ENCODE measurements around the gene HMSD. TPM values are rescaled to one million over a fixed set of nuclear protein-coding genes. Genes with fewer than 3 reads are reported as not detected.
A peak's percentile ranks its signal among the peaks of the same experiment; 100 is the strongest.

HMSD gene
- total RNA-seq, 1 experiment from 2014 or later: not detected

DNA sequence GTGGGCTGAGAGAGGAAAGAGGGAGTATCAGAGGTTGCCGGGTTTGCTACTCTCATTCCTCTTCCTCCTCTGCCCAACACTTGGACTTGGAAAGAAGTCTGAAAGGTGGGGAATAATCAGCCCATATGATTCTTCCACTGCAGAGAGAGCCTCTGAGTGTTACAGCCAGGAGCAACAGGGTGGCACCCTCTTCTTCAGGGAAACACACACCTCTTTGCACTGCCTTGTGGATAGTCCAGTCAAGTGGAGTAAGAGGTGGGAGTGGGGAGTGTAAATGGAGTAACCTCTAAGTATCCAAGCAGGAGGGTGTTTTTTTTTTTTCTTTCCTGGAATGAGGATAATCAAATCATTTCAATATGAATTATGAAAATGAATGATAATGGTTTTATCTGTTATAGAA lies 11.8 kb downstream of the HMSD start:
- no peak for TF ChIP-seq CTCF (IDR thresholded peaks at IDR 0.05; ENCODE audit: unreplicated experiment)
- H3K4me1 Mint-ChIP-seq (ENCODE audit: insufficient read depth, unreplicated experiment): peaks cover 12% of the 10 kb centered on the region
- intact Hi-C loops (cut with micrococcal nuclease): no loop called here
- no peak overlapping the region for H3K27ac Mint-ChIP-seq (ENCODE audit: low read depth, unreplicated experiment)
- no peaks in the 10 kb centered on the region for H3K27me3 Mint-ChIP-seq (ENCODE audit: insufficient read depth, unreplicated experiment)
- no peaks in the 10 kb centered on the region for H3K9me3 Mint-ChIP-seq (ENCODE audit: unreplicated experiment)
- POLR2A ChIA-PET: interaction anchor here (0.7 to 3.0 kb wide), 3 partner anchors 10 to 25 kb away, joined by 3 to 12 read pairs (median 4); no protein-coding TSS in a partner anchor
- no peak for DNase-seq (ENCODE audit: unreplicated experiment)
- no peaks in the 10 kb centered on the region for H3K36me3 Mint-ChIP-seq (ENCODE audit: insufficient read depth, unreplicated experiment)
- no TSS peak for BruUV-seq (replicated peaks)
- CTCF ChIA-PET: interaction anchor here (1.0 to 4.7 kb wide), 5 partner anchors 15 to 112 kb away, joined by 3 to 77 read pairs (median 10); no protein-coding TSS in a partner anchor
- H3K4me3 Mint-ChIP-seq (ENCODE audit: unreplicated experiment): no peak overlapping the region

DNA sequence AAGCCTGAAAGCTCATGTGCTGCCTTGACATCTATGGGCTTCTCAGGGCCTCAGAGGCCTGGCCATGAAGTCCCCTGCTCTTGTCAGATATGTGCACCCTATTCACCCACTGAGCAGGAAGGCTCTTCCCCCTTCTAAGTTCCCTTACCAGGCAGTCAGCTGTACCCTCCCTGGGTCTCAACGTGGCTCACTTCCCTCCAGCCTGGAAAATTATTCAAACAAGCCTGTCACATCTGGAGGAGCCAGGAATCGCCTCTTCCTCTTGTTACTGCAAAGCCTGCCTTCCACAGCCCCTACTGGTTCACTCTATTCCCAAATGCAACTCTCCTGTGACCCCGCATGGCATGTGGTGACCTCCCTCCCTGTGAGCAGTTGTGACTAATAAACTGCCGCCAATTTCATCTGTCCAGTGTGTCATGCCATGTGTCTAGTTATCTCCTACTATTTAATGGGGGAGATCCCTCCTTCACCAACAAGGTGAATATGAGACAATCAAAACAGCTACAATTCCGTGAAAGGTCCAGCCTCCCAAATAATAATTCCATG lies 12.4 kb downstream of the HMSD start:
- no peaks in the 10 kb centered on the region for H3K27me3 Mint-ChIP-seq (ENCODE audit: insufficient read depth, unreplicated experiment)
- DNase-seq (ENCODE audit: unreplicated experiment): no peak
- H3K4me1 Mint-ChIP-seq (ENCODE audit: insufficient read depth, unreplicated experiment): peaks cover 12% of the 10 kb centered on the region
- H3K4me3 Mint-ChIP-seq (ENCODE audit: unreplicated experiment): no peak overlapping the region
- ChIA-PET CTCF (interaction anchor here (0.6 to 4.7 kb wide), 7 partner anchors 8 to 380 kb away, joined by 3 to 77 read pairs (median 10); no protein-coding TSS in a partner anchor), POLR2A (interaction anchor here (1.2 to 3.7 kb wide), 5 partner anchors 9 to 409 kb away, joined by 3 to 30 read pairs (median 7); partner anchors contain the start of gene SERPINB8)
- BruUV-seq (replicated peaks): no TSS peak
- no peak for TF ChIP-seq CTCF (IDR thresholded peaks at IDR 0.05; ENCODE audit: unreplicated experiment)
- H3K9me3 Mint-ChIP-seq (ENCODE audit: unreplicated experiment): no peaks in the 10 kb centered on the region
- intact Hi-C loops (cut with micrococcal nuclease): no loop called here
- H3K27ac Mint-ChIP-seq (ENCODE audit: low read depth, unreplicated experiment): no peak overlapping the region
- no peaks in the 10 kb centered on the region for H3K36me3 Mint-ChIP-seq (ENCODE audit: insufficient read depth, unreplicated experiment)

GRCh38 chr18:63962137-63962536 lies 13.0 kb downstream of the HMSD start:
- Mint-ChIP-seq H3K4me3 (ENCODE audit: unreplicated experiment) (no peak overlapping the region), H3K4me1 (ENCODE audit: insufficient read depth, unreplicated experiment) (peaks cover 12% of the 10 kb centered on the region), H3K36me3 (ENCODE audit: insufficient read depth, unreplicated experiment) (no peaks in the 10 kb centered on the region), H3K27ac (ENCODE audit: low read depth, unreplicated experiment) (no peak overlapping the region), H3K9me3 (ENCODE audit: unreplicated experiment) (no peaks in the 10 kb centered on the region), H3K27me3 (ENCODE audit: insufficient read depth, unreplicated experiment) (no peaks in the 10 kb centered on the region)
- ChIA-PET CTCF (interaction anchor here (0.6 to 4.7 kb wide), 8 partner anchors 9 to 381 kb away, joined by 3 to 77 read pairs (median 8); no protein-coding TSS in a partner anchor), POLR2A (interaction anchor here (0.5 to 3.7 kb wide), 6 partner anchors 8 to 409 kb away, joined by 3 to 30 read pairs (median 6); partner anchors contain the start of gene SERPINB8)
- intact Hi-C loops (cut with micrococcal nuclease): no loop called here
- no peak for TF ChIP-seq CTCF (IDR thresholded peaks at IDR 0.05; ENCODE audit: unreplicated experiment)
- BruUV-seq (replicated peaks): no TSS peak
- peak; percentile 58 for DNase-seq (ENCODE audit: unreplicated experiment)

DNA sequence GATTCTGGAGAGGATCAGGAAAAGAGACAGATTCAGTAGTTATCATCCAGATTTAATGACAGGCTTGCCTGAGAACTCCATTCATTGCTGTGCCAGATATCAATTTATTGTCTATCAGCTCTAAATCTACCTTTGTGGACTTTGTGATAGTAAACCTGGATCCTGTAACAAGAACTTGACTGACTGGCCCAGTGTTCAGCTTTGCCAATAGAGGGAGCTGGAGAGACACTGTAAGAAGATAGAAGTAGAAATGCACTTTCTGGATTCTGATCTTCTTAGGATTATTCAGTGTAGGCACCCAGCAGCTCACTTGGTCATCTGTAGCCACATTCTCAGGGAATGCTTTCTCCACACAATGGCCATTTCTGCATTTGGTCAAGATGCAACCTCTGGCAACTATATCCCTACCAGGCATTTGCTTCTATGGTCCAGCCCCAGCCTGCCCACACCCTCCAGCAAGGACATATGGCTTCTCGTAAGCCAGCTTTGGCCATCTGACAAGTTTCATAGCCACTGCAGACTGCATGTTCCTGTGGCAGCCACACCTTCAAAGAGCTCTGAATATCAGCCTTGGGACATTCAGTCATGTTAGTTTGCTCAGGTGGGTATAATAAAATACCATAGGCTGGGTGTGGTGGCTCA lies 14.6 kb downstream of the HMSD start:
- BruUV-seq (replicated peaks): no TSS peak

More for the DNA sequence above, 14.6 kb downstream of the HMSD start:
- ChIA-PET POLR2A (interaction anchor here (0.6 to 3.7 kb wide), 4 partner anchors 11 to 452 kb away, joined by 3 to 30 read pairs (median 3); no protein-coding TSS in a partner anchor), CTCF (interaction anchor here (0.5 to 4.7 kb wide), 21 partner anchors 10 to 1799 kb away, joined by 3 to 77 read pairs (median 6); no protein-coding TSS in a partner anchor)
- intact Hi-C loops (cut with micrococcal nuclease): loop anchor here (1.0 kb wide), 2 partner anchors 16 to 31 kb away; no protein-coding TSS in a partner anchor
- peak; percentile 77 for TF ChIP-seq CTCF (IDR thresholded peaks at IDR 0.05; ENCODE audit: unreplicated experiment)
- Mint-ChIP-seq H3K9me3 (ENCODE audit: unreplicated experiment) (no peaks in the 10 kb centered on the region), H3K36me3 (ENCODE audit: insufficient read depth, unreplicated experiment) (no peaks in the 10 kb centered on the region), H3K27me3 (ENCODE audit: insufficient read depth, unreplicated experiment) (no peaks in the 10 kb centered on the region), H3K4me3 (ENCODE audit: unreplicated experiment) (no peak overlapping the region), H3K27ac (ENCODE audit: low read depth, unreplicated experiment) (peak overlapping the region; percentile 9), H3K4me1 (ENCODE audit: insufficient read depth, unreplicated experiment) (peaks cover 13% of the 10 kb centered on the region)
- DNase-seq (ENCODE audit: unreplicated experiment): peak; percentile 69

Measured in MCF 10A (cell line).